Measurements from ENCODE around the gene OSMR.

OSMR gene

GRCh38 chr5:38845526-38846378 is at the start of gene OSMR:
Gene OSMR (plus strand): TSS chr5:38846012. CDS start chr5:38869045, 23,033 bp downstream.
- no peak within 1 kb of the TSS for H3K4me2 ChIP-seq (ENCODE audit: low read depth, low read length, poor library complexity, severe bottlenecking)
- H3K9me2 ChIP-seq (replicated peaks; ENCODE audit: insufficient read depth, low read length), result no peaks in the 10 kb centered on the region
- no peaks in the 10 kb centered on the region for H3F3A ChIP-seq (ENCODE audit: insufficient read depth)
- H3K36me3 ChIP-seq (ENCODE audit: low read length), result no peaks in the 10 kb centered on the region
- H3K9ac ChIP-seq (ENCODE audit: low read length), result no peak within 1 kb of the TSS
- TF ChIP-seq EZH2phosphoT487 (conservative IDR thresholded peaks at IDR 0.05; ENCODE audit: low read length), result no peak
- TF ChIP-seq, protein P1, sequence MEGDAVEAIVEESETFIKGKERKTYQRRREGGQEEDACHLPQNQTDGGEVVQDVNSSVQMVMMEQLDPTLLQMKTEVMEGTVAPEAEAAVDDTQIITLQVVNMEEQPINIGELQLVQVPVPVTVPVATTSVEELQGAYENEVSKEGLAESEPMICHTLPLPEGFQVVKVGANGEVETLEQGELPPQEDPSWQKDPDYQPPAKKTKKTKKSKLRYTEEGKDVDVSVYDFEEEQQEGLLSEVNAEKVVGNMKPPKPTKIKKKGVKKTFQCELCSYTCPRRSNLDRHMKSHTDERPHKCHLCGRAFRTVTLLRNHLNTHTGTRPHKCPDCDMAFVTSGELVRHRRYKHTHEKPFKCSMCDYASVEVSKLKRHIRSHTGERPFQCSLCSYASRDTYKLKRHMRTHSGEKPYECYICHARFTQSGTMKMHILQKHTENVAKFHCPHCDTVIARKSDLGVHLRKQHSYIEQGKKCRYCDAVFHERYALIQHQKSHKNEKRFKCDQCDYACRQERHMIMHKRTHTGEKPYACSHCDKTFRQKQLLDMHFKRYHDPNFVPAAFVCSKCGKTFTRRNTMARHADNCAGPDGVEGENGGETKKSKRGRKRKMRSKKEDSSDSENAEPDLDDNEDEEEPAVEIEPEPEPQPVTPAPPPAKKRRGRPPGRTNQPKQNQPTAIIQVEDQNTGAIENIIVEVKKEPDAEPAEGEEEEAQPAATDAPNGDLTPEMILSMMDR (IDR thresholded peaks at IDR 0.05; ENCODE audit: insufficient read depth, low read length, poor library complexity, severe bottlenecking), result no peak
- H3K4me3 ChIP-seq (ENCODE audit: insufficient read depth, low read length, poor library complexity, severe bottlenecking), result no peak within 1 kb of the TSS
- H3K79me2 ChIP-seq (ENCODE audit: insufficient read depth, low read length), result no peaks in the 10 kb centered on the region
- H3K27ac ChIP-seq (ENCODE audit: low read depth, low read length), result no peak within 1 kb of the TSS
- no peaks in the 10 kb centered on the region for H4K20me1 ChIP-seq (ENCODE audit: low read depth, low read length)
- H3K27me3 ChIP-seq (ENCODE audit: low read length), result no peaks in the 10 kb centered on the region
- no peaks in the 10 kb centered on the region for H3K9me3 ChIP-seq (ENCODE audit: insufficient read depth, low read length)
- H2AFZ ChIP-seq (ENCODE audit: low read depth, low read length, severe bottlenecking), result no peak within 1 kb of the TSS

- H3F3A ChIP-seq (ENCODE audit: insufficient read depth), result no peaks in the 10 kb centered on the region
- no peaks in the 10 kb centered on the region for H4K20me1 ChIP-seq (ENCODE audit: low read depth, low read length)
- no peak overlapping the region for H2AFZ ChIP-seq (ENCODE audit: low read depth, low read length, severe bottlenecking)
- H3K79me2 ChIP-seq (ENCODE audit: insufficient read depth, low read length), result no peaks in the 10 kb centered on the region
- H3K4me2 ChIP-seq (ENCODE audit: low read depth, low read length, poor library complexity, severe bottlenecking), result no peak overlapping the region
- no peak overlapping the region for H3K9ac ChIP-seq (ENCODE audit: low read length)
- TF ChIP-seq EZH2phosphoT487 (conservative IDR thresholded peaks at IDR 0.05; ENCODE audit: low read length), result no peak
- TF ChIP-seq, protein P1 (IDR thresholded peaks at IDR 0.05; ENCODE audit: insufficient read depth, low read length, poor library complexity, severe bottlenecking), result no peak
- H3K27me3 ChIP-seq (ENCODE audit: low read length), result no peaks in the 10 kb centered on the region
- H3K36me3 ChIP-seq (ENCODE audit: low read length), result no peaks in the 10 kb centered on the region
- no peaks in the 10 kb centered on the region for H3K9me2 ChIP-seq (replicated peaks; ENCODE audit: insufficient read depth, low read length)
- H3K27ac ChIP-seq (ENCODE audit: low read depth, low read length), result no peak overlapping the region
- no peak overlapping the region for H3K4me3 ChIP-seq (ENCODE audit: insufficient read depth, low read length, poor library complexity, severe bottlenecking)
- no peaks in the 10 kb centered on the region for H3K9me3 ChIP-seq (ENCODE audit: insufficient read depth, low read length)
Measured at GRCh38 chr5:38796742-38797108, 49.1 kb upstream of the OSMR start.

DNA sequence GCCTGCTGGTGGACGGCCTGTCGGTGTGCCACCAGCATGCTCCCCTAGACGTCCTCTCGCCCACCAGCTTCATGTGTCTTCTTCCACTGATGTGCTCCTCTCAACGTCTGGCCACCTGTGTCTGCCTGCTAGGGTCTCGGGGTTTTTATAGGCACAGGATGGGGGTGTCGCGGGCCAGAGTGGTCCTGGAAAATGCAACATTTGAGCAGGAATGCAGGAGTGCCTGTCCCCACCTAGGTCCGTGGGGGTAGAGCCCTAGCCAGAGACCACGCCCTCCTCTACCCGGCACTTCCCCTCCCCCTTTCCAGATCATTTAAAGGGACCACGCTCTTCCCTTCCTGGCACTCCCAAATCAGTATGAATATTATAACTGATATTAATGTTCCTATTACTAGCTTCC is 48.0 kb upstream of the OSMR start:
- H2AFZ ChIP-seq (ENCODE audit: low read depth, low read length, severe bottlenecking), result no peak overlapping the region
- no peaks in the 10 kb centered on the region for H3K79me2 ChIP-seq (ENCODE audit: insufficient read depth, low read length)
- H3F3A ChIP-seq (ENCODE audit: insufficient read depth), result no peaks in the 10 kb centered on the region
- no peak for TF ChIP-seq EZH2phosphoT487 (conservative IDR thresholded peaks at IDR 0.05; ENCODE audit: low read length)
- TF ChIP-seq, protein P1 (IDR thresholded peaks at IDR 0.05; ENCODE audit: insufficient read depth, low read length, poor library complexity, severe bottlenecking), result no peak
- H3K9me2 ChIP-seq (replicated peaks; ENCODE audit: insufficient read depth, low read length), result no peaks in the 10 kb centered on the region
- no peak overlapping the region for H3K27ac ChIP-seq (ENCODE audit: low read depth, low read length)
- H3K9ac ChIP-seq (ENCODE audit: low read length), result no peak overlapping the region
- H3K27me3 ChIP-seq (ENCODE audit: low read length), result no peaks in the 10 kb centered on the region
- no peak overlapping the region for H3K4me3 ChIP-seq (ENCODE audit: insufficient read depth, low read length, poor library complexity, severe bottlenecking)
- no peaks in the 10 kb centered on the region for H4K20me1 ChIP-seq (ENCODE audit: low read depth, low read length)
- H3K4me2 ChIP-seq (ENCODE audit: low read depth, low read length, poor library complexity, severe bottlenecking), result no peak overlapping the region
- no peaks in the 10 kb centered on the region for H3K9me3 ChIP-seq (ENCODE audit: insufficient read depth, low read length)
- no peaks in the 10 kb centered on the region for H3K36me3 ChIP-seq (ENCODE audit: low read length)
